HCT116 (cell line): ENCODE results near the gene NHP2. TPM values are rescaled to one million over a fixed set of nuclear protein-coding genes. Genes with fewer than 3 reads are reported as not detected.

Source experiments
- ATAC-seq: fragments of 200-7000 bp; cut with Tn5 transposase; 2 replicates; pipeline ENCODE4 v1.9.1; 2020; ENCODE audit warnings: mild to moderate bottlenecking, moderate library complexity
- BruUV-seq: library from RNA; stranded (reverse); fragments of 400-500 nt; replicated peaks from 2 replicates; lab custom pipeline; 2021; lab: Mats Ljungman, UMichigan
- CTCF ChIA-PET: fragments of 300-600 bp; sonication (Branson Sonifier 250); formaldehyde crosslinking; loops from one replicate; lab custom pipeline; 2021; ENCODE audit warnings: antibody characterized with exemption; lab: Charles Lee
- POLR2A ChIA-PET: fragments of 300-600, 350-600 bp; sonication (Branson Sonifier 250); formaldehyde crosslinking; loops from one replicate; lab custom pipeline; 2021; ENCODE audit warnings: antibody characterized with exemption; lab: Charles Lee
- RAD21 ChIA-PET, 2 experiments: fragments of 300-600 bp; sonication (Branson Sonifier 250); formaldehyde crosslinking; loops; one replicate each; lab custom pipeline; 2023; ENCODE audit warnings: low total read pairs in 2 of 2; ENCODE audit not compliant: uncharacterized antibody in 2 of 2, unreplicated experiment in 2 of 2, low non-redundant PET in 1 of 2; lab: Charles Lee
- DNase-seq: peaks from one replicate; pipeline ENCODE4 v3.0.0-alpha.2; 2010; ENCODE audit warnings: low read depth, low spot score
- H2AFZ ChIP-seq: fragments of 200-600 bp; shearing (Covaris generic), sonication (generic); 2 replicates; pipeline ENCODE4 v1.6.1; 2017; ENCODE audit warnings: low read depth, mixed run types, mixed read lengths, antibody characterized with exemption, low read length; ENCODE audit not compliant: poor library complexity, severe bottlenecking
- H3K27ac ChIP-seq: 2 replicates; pipeline ENCODE4 v1.5.1; 2012; ENCODE audit warnings: low read depth, low read length
- H3K27me3 ChIP-seq: fragments of 200-600 bp; sonication (generic); 2 replicates; pipeline ENCODE4 v1.6.1; 2016; ENCODE audit warnings: mixed run types, low read length, mixed read lengths; ENCODE audit not compliant: insufficient read depth
- H3K36me3 ChIP-seq, 2 experiments: fragments of 200-500 bp in 1 of 2; fragments of 200-600 bp in 1 of 2; sonication (Bioruptor generic) in 1 of 2; sonication (generic) in 1 of 2; 2 replicates each; pipeline versions ENCODE4 v1.5.1 to v1.6.1; 2014 to 2016; ENCODE audit warnings: low read length in 2 of 2, inconsistent platforms in 1 of 2, mixed read lengths in 1 of 2, mixed run types in 1 of 2; ENCODE audit not compliant: insufficient read depth in 2 of 2, control insufficient read depth in 1 of 2
- H3K4me1 ChIP-seq, 2 experiments: fragments of 200-600 bp in 1 of 2; sonication (generic) in 1 of 2; 2 replicates each; pipeline versions ENCODE4 v1.5.1 to v1.6.1; 2012 to 2017; ENCODE audit warnings: low read length in 2 of 2, inconsistent platforms in 1 of 2, mild to moderate bottlenecking in 1 of 2, mixed read lengths in 1 of 2, mixed run types in 1 of 2, moderate library complexity in 1 of 2; ENCODE audit not compliant: insufficient read depth in 2 of 2, control insufficient read depth in 1 of 2
- H3K4me2 ChIP-seq: fragments of 200-600 bp; sonication (generic); 2 replicates; pipeline ENCODE4 v1.6.1; 2017; ENCODE audit warnings: mixed run types, low read length, mixed read lengths
- H3K4me3 ChIP-seq, 2 experiments: fragments of 200-600 bp in 1 of 2; sonication (generic) in 1 of 2; replicated peaks in 1 of 2; 2 replicates each; pipeline ENCODE4 v1.5.1; 2011 to 2016; ENCODE audit warnings: low read length in 2 of 2, control low read depth in 1 of 2, low read depth in 1 of 2, mild to moderate bottlenecking in 1 of 2, mixed read lengths in 1 of 2, mixed run types in 1 of 2
- H3K79me2 ChIP-seq: fragments of 200-600 bp; sonication (generic); 2 replicates; pipeline ENCODE4 v1.6.1; 2017; ENCODE audit warnings: mild to moderate bottlenecking, mixed run types, low read length, moderate library complexity, mixed read lengths; ENCODE audit not compliant: insufficient read depth
- H3K9ac ChIP-seq: fragments of 200-600 bp; sonication (generic); 2 replicates; pipeline ENCODE4 v1.6.1; 2016; ENCODE audit warnings: low read length, mixed read lengths
- H3K9me2 ChIP-seq: fragments of 200-600 bp; sonication (generic), shearing (Covaris generic); 2 replicates; pipeline ENCODE4 v1.6.1; 2017; ENCODE audit warnings: mixed run types, mild to moderate bottlenecking, moderate library complexity; ENCODE audit not compliant: insufficient read depth
- H3K9me3 ChIP-seq, 2 experiments: fragments of 200-500 bp in 1 of 2; fragments of 200-600 bp in 1 of 2; sonication (Bioruptor generic) in 1 of 2; sonication (generic) in 1 of 2; 2 replicates each; pipeline ENCODE4 v1.6.1; 2014 to 2017; ENCODE audit warnings: low read length in 2 of 2, mixed read lengths in 2 of 2, inconsistent platforms in 1 of 2, low read depth in 1 of 2, mild to moderate bottlenecking in 1 of 2, mixed run types in 1 of 2, moderate library complexity in 1 of 2; ENCODE audit not compliant: control insufficient read depth in 1 of 2, insufficient read depth in 1 of 2
- H4K20me1 ChIP-seq: fragments of 200-600 bp; sonication (generic), shearing (Covaris generic); 2 replicates; pipeline ENCODE4 v1.6.1; 2017; ENCODE audit warnings: mixed run types, mild to moderate bottlenecking, moderate library complexity; ENCODE audit not compliant: insufficient read depth
- ELF1 ChIP-seq: IDR thresholded peaks from 2 replicates; pipeline ENCODE4 v1.6.1; 2012; ENCODE audit warnings: low read depth, borderline replicate concordance
- EZH2 ChIP-seq: fragments of 200-600 bp; sonication (generic); IDR thresholded peaks from 2 replicates; pipeline ENCODE4 v1.6.1; 2017; ENCODE audit warnings: antibody characterized with exemption, mixed run types
- POLR2A ChIP-seq: IDR thresholded peaks from 2 replicates; pipeline ENCODE4 v1.7.0; 2011; ENCODE audit warnings: borderline replicate concordance; ENCODE audit not compliant: insufficient read depth, insufficient read length; ENCODE audit errors: extremely low read depth
- RAD21 ChIP-seq: IDR thresholded peaks from 2 replicates; pipeline ENCODE4 v1.6.1; 2012; ENCODE audit warnings: low read depth, mild to moderate bottlenecking
- SIN3A ChIP-seq: IDR thresholded peaks from 2 replicates; pipeline ENCODE4 v1.6.1; 2012; ENCODE audit warnings: low read depth
- intact Hi-C: fragments of 100-400 bp; cut with micrococcal nuclease; formaldehyde crosslinking; loops from 2 replicates; pipeline ENCODE4 v1.10.0; 2022
- total RNA-seq: library from RNA; stranded (reverse); gene quantifications from one replicate; pipeline ENCODE4 v1.2.1, GENCODE V29; 2021; ENCODE audit not compliant: unreplicated experiment
- TF ChIP-seq, protein P1 (sequence below), 3 experiments: fragments of 200-600 bp in 1 of 3; sonication (generic) in 1 of 3; IDR thresholded peaks in 2 of 3; conservative IDR thresholded peaks in 1 of 3; 2 replicates each; pipeline ENCODE4 v1.5.1; 2012 to 2017; ENCODE audit warnings: low read depth in 2 of 3, low read length in 2 of 3, antibody characterized with exemption in 1 of 3, borderline replicate concordance in 1 of 3, control low read depth in 1 of 3, mild to moderate bottlenecking in 1 of 3, mixed read lengths in 1 of 3, mixed run types in 1 of 3, moderate library complexity in 1 of 3; ENCODE audit not compliant: insufficient read depth in 1 of 3
- TF ChIP-seq, protein P2 (sequence below): IDR thresholded peaks from 2 replicates; pipeline ENCODE4 v1.6.1; 2012; ENCODE audit warnings: low read depth

Gene NHP2
- total RNA-seq, 1 experiment from 2014 or later, result 260 TPM

GRCh38 chr5:178107756-178108310, 45.9 kb downstream of the NHP2 start:
- no TSS peak for BruUV-seq
- ATAC-seq (no peak; the same call in 1 of the 2 replicates), DNase-seq (no peak)
- H3K4me1 ChIP-seq, result peaks cover 11 to 12% of the 10 kb centered on the region in 2 experiments
- POLR2A ChIA-PET, result no interaction called here
- H3K4me3 ChIP-seq, result no peak overlapping the region
- CTCF ChIA-PET, result no interaction called here
- no peak overlapping the region for H3K9ac ChIP-seq
- H3K36me3 ChIP-seq, result no peaks in the 10 kb centered on the region
- intact Hi-C loops, result no loop called here
- RAD21 ChIA-PET, result interaction anchor here in 1 of 2 experiments (0.6 kb wide), 1 partner anchor 22 kb away, joined by 3 read pairs; no protein-coding TSS in a partner anchor
- no peaks in the 10 kb centered on the region for H3K27me3 ChIP-seq
- TF ChIP-seq POLR2A, result no peak
- TF ChIP-seq RAD21, result no peak
- TF ChIP-seq, protein P1, sequence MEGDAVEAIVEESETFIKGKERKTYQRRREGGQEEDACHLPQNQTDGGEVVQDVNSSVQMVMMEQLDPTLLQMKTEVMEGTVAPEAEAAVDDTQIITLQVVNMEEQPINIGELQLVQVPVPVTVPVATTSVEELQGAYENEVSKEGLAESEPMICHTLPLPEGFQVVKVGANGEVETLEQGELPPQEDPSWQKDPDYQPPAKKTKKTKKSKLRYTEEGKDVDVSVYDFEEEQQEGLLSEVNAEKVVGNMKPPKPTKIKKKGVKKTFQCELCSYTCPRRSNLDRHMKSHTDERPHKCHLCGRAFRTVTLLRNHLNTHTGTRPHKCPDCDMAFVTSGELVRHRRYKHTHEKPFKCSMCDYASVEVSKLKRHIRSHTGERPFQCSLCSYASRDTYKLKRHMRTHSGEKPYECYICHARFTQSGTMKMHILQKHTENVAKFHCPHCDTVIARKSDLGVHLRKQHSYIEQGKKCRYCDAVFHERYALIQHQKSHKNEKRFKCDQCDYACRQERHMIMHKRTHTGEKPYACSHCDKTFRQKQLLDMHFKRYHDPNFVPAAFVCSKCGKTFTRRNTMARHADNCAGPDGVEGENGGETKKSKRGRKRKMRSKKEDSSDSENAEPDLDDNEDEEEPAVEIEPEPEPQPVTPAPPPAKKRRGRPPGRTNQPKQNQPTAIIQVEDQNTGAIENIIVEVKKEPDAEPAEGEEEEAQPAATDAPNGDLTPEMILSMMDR (IDR thresholded peaks at IDR 0.05 in 2 of 3, conservative IDR thresholded peaks at IDR 0.05 in 1 of 3; ENCODE audit: borderline replicate concordance in 1 of 3, insufficient read depth in 1 of 3, low read depth in 2 of 3, low read length in 2 of 3), result no peak
- TF ChIP-seq EZH2, result no peak
- TF ChIP-seq, protein P2, sequence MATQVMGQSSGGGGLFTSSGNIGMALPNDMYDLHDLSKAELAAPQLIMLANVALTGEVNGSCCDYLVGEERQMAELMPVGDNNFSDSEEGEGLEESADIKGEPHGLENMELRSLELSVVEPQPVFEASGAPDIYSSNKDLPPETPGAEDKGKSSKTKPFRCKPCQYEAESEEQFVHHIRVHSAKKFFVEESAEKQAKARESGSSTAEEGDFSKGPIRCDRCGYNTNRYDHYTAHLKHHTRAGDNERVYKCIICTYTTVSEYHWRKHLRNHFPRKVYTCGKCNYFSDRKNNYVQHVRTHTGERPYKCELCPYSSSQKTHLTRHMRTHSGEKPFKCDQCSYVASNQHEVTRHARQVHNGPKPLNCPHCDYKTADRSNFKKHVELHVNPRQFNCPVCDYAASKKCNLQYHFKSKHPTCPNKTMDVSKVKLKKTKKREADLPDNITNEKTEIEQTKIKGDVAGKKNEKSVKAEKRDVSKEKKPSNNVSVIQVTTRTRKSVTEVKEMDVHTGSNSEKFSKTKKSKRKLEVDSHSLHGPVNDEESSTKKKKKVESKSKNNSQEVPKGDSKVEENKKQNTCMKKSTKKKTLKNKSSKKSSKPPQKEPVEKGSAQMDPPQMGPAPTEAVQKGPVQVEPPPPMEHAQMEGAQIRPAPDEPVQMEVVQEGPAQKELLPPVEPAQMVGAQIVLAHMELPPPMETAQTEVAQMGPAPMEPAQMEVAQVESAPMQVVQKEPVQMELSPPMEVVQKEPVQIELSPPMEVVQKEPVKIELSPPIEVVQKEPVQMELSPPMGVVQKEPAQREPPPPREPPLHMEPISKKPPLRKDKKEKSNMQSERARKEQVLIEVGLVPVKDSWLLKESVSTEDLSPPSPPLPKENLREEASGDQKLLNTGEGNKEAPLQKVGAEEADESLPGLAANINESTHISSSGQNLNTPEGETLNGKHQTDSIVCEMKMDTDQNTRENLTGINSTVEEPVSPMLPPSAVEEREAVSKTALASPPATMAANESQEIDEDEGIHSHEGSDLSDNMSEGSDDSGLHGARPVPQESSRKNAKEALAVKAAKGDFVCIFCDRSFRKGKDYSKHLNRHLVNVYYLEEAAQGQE, result no peak
- no peak for TF ChIP-seq ELF1
- no peak for TF ChIP-seq SIN3A
- H3K9me2 ChIP-seq, result no peaks in the 10 kb centered on the region
- no peaks in the 10 kb centered on the region for H3K9me3 ChIP-seq
- H2AFZ ChIP-seq, result no peak overlapping the region
- no peaks in the 10 kb centered on the region for H4K20me1 ChIP-seq
- no peak overlapping the region for H3K27ac ChIP-seq
- H3K79me2 ChIP-seq, result no peaks in the 10 kb centered on the region
- no peak overlapping the region for H3K4me2 ChIP-seq
